Measurements from ENCODE around the gene HERC2. TPM values are rescaled to one million over a fixed set of nuclear protein-coding genes. Genes with fewer than 3 reads are reported as not detected.

Gene HERC2
- total and polyA plus RNA-seq, 2 of the 8 experiments (the other 6 are each of a cell fraction or from before 2014, with no cell fraction given) = 83.0 to 88.7 TPM

DNA sequence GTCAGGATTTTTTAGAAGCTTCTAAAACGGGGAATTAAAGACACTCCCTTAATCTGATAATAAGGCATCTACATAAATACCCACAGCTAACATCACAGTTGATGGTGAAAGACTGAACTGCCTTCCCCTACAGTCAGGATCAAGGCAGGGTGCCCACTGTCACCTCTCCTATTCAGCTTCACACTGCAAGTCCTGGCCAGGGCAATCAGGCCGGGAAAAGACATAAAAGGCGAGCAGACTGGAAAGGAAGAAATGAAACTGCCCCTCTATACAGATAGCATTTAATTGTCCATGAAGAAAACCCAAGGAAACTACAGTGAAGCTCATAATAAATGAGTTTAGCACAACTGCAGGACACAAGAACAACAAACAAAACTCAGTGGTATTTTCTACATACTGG, 61.7 kb downstream of the HERC2 start:
- CTCF ChIA-PET (ENCODE audit: partially characterized antibody) = interaction anchor here (0.8 to 1.4 kb wide), 3 partner anchors 13 to 34 kb away, joined by 4 to 5 read pairs (median 5); no protein-coding TSS in a partner anchor
- Histone ChIP-seq H3K4me2 (ENCODE audit: insufficient read depth in 1 of 2, low read depth in 2 of 2, low read length in 2 of 2) (no peak overlapping the region), H3K27me3 (replicated peaks in 1 of 4; ENCODE audit: control insufficient read depth in 3 of 4, extremely low read depth in 1 of 4, insufficient read depth in 3 of 4, low read length in 3 of 4) (no peaks in the 10 kb centered on the region), H2AFZ (ENCODE audit: low read length) (no peak overlapping the region), H4K8ac (ENCODE audit: extremely low read depth, insufficient read depth, low read length) (no peak overlapping the region; the same call in 1 of the 2 replicates), H2BK120ac (replicated peaks; ENCODE audit: low read depth, low read length) (no peak overlapping the region), H3K4me1 (replicated peaks in 1 of 4; ENCODE audit: control insufficient read depth in 3 of 4, insufficient read depth in 4 of 4, low read length in 3 of 4) (peaks cover 0 to 3% (median 0%) of the 10 kb centered on the region in 4 experiments; a peak in 1 of 7 replicates), H3K23ac (ENCODE audit: insufficient read length) (no peak overlapping the region), H3K4me3 (ENCODE audit: extremely low read depth in 1 of 4, insufficient read depth in 2 of 4, low read depth in 3 of 4, low read length in 4 of 4) (no peak overlapping the region), H2AK5ac (ENCODE audit: low read depth, low read length) (no peak overlapping the region), H3K9me3 (ENCODE audit: insufficient read depth in 2 of 2, low read depth in 1 of 2, low read length in 1 of 2) (no peaks in the 10 kb centered on the region), H4K91ac (replicated peaks; ENCODE audit: insufficient read length, low read length) (no peak overlapping the region), H3K27ac (ENCODE audit: low read depth, low read length) (no peak overlapping the region), H3K18ac (ENCODE audit: extremely low read depth, low read length) (no peak overlapping the region), H3K14ac (ENCODE audit: insufficient read length) (no peak overlapping the region), H3K56ac (replicated peaks; ENCODE audit: insufficient read length, low read depth, low read length) (no peak overlapping the region), H2BK15ac (ENCODE audit: low read length) (no peak overlapping the region), H3K23me2 (ENCODE audit: low read depth, low read length) (no peaks in the 10 kb centered on the region; the same call in 1 of the 2 replicates), H2BK5ac (ENCODE audit: low read depth, low read length) (no peak overlapping the region), H3K36me3 (ENCODE audit: control insufficient read depth in 2 of 4, insufficient read depth in 4 of 4, low read length in 3 of 4) (peaks cover 5 to 23% (median 12%) of the 10 kb centered on the region in 4 experiments; a peak in 7 of 8 replicates), H3K4ac (replicated peaks; ENCODE audit: insufficient read length, low read depth, low read length) (no peak overlapping the region), H4K5ac (ENCODE audit: insufficient read length, low read depth, low read length) (no peak overlapping the region), H3K79me1 (ENCODE audit: low read depth, low read length) (peaks cover 11% of the 10 kb centered on the region; the same call in 1 of the 2 replicates), H4K20me1 (replicated peaks in 1 of 2; ENCODE audit: control insufficient read depth in 1 of 2, insufficient read depth in 2 of 2, low read length in 2 of 2) (peaks cover 11 to 13% of the 10 kb centered on the region in 2 experiments), H2BK12ac (ENCODE audit: low read depth, low read length) (no peak overlapping the region), H3K9ac (replicated peaks in 1 of 4; ENCODE audit: extremely low read depth in 1 of 4, low read depth in 3 of 4, low read length in 3 of 4) (no peak overlapping the region), H3K79me2 (ENCODE audit: control insufficient read depth in 1 of 2, insufficient read depth in 2 of 2, low read length in 2 of 2) (peaks cover 0 to 61% of the 10 kb centered on the region in 2 experiments; a peak in 3 of 4 replicates), H2BK20ac (ENCODE audit: low read length) (no peak overlapping the region)
- POLR2A ChIA-PET (ENCODE audit: partially characterized antibody) = no interaction called here
- DNase-seq (ENCODE audit: low read depth in 1 of 2, low spot score in 2 of 2) = no peak
- WGBS, 2 experiments (ENCODE audit: extremely low coverage in 1 of 2, insufficient coverage in 1 of 2, insufficient read length in 1 of 2, insufficient replicate concordance in 2 of 2, low coverage in 1 of 2, low lambda C conversion rate in 2 of 2, missing lambda C conversion rate in 1 of 2) = 88% methylated on average over 3 of the region's 3 CpGs; no CpG with 5 or more reads in 1 of the 2 experiments
- no peak for FAIRE-seq
- TF ChIP-seq RNF2 (IDR thresholded peaks at IDR 0.05; ENCODE audit: borderline replicate concordance, low read depth, low read length, missing control alignments, poor library complexity, severe bottlenecking) (no peak), EGR1 (IDR thresholded peaks at IDR 0.05; ENCODE audit: borderline replicate concordance, low read depth, low read length) (no peak), ZNF274 (IDR thresholded peaks at IDR 0.05; ENCODE audit: borderline replicate concordance, extremely low read depth, low read length) (no peak), CBX5 (IDR thresholded peaks at IDR 0.05; ENCODE audit: low read depth, low read length) (no peak), E2F6 (IDR thresholded peaks at IDR 0.05) (no peak), YY1 (IDR thresholded peaks at IDR 0.05; ENCODE audit: low read depth, low read length) (no peak), ASH2L (IDR thresholded peaks at IDR 0.05; ENCODE audit: low read length) (no peak), SRF (IDR thresholded peaks at IDR 0.05; ENCODE audit: low read depth, low read length) (no peak), MAX (IDR thresholded peaks at IDR 0.05) (no peak), BACH1 (IDR thresholded peaks at IDR 0.05; ENCODE audit: low read length) (no peak), KDM5A (IDR thresholded peaks at IDR 0.05; ENCODE audit: low read length) (no peak)
- TF ChIP-seq, protein P1, sequence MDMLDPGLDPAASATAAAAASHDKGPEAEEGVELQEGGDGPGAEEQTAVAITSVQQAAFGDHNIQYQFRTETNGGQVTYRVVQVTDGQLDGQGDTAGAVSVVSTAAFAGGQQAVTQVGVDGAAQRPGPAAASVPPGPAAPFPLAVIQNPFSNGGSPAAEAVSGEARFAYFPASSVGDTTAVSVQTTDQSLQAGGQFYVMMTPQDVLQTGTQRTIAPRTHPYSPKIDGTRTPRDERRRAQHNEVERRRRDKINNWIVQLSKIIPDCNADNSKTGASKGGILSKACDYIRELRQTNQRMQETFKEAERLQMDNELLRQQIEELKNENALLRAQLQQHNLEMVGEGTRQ (IDR thresholded peaks at IDR 0.05; ENCODE audit: low read length) = no peak
